Brain pericyte (primary cell): Measurements from ENCODE around the gene WNK4.

ENCODE experiments used
- DNase-seq: peaks from one replicate; pipeline ENCODE4 v3.0.0-alpha.2; 2012; ENCODE audit warnings: low read depth, low spot score

WNK4 gene

GRCh38 chr17:42833767-42834422 is 53.5 kb downstream of the WNK4 start:
- DNase-seq, result no peak

- DNase-seq, result no peak
Measured at GRCh38 chr17:42835732-42836131, 55.3 kb downstream of the WNK4 start.

DNA sequence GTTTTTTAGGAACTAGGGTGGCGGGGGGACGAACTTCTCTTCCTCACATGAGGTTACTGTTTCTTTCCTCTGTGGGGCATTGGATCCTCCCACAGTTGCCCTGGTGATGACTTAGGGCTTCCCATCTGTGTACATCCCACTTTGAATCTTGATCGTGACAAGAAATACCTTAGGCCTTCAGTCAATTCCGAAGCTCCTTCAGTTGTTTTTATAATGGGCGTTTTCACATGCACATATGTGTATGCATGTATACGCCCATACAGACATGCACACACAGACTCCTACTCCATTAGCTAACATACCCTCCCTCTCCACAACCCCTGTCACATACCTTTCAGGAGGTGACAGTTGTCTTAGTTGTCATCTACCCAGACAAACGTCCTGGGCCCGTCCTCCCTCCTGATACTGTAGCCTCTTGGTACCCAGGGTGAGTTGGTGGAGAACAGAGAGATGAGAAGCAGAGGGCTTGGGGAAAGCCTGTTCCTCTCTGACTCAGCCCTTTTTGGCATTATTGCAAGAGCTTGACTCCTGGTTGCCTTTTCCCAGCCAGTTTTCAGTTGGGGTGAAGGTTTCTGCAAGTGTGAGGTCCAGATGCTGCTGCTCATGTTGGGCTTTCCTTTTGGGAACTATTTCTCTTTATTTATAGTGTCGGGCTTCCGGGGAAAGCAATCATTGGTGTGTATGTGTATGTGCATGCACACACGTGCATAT is 61.7 kb downstream of the WNK4 start:
- no peak for DNase-seq

GRCh38 chr17:42843358-42843934 is 63.0 kb downstream of the WNK4 start:
- no peak for DNase-seq

- no peak for DNase-seq
Measured at GRCh38 chr17:42844271-42844670, 63.9 kb downstream of the WNK4 start, which contains the start of gene AOC2. TSS of gene AOC2 (plus strand) at chr17:42844580. CDS start at chr17:42844627, 47 bp downstream.

DNA sequence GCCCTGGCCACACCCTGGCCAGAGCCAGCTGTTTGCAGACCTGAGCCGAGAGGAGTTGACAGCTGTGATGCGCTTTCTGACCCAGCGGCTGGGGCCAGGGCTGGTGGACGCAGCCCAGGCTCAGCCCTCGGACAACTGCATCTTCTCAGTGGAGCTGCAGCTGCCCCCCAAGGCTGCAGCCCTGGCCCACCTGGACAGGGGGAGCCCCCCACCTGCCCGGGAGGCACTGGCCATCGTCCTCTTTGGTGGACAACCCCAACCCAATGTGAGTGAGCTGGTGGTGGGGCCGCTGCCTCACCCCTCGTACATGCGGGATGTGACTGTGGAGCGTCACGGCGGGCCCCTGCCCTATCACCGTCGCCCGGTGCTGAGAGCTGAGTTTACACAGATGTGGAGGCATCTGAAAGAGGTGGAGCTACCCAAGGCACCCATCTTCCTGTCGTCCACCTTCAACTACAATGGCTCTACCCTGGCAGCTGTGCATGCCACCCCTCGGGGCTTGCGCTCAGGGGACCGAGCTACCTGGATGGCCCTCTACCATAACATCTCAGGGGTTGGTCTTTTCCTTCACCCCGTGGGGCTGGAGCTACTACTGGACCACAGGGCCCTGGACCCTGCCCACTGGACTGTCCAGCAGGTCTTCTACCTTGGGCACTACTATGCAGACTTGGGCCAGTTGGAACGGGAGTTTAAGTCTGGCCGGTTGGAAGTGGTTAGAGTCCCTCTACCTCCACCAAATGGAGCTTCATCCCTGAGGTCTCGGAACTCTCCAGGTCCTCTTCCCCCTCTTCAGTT is 64.5 kb downstream of the WNK4 start:
- no peak for DNase-seq

DNA sequence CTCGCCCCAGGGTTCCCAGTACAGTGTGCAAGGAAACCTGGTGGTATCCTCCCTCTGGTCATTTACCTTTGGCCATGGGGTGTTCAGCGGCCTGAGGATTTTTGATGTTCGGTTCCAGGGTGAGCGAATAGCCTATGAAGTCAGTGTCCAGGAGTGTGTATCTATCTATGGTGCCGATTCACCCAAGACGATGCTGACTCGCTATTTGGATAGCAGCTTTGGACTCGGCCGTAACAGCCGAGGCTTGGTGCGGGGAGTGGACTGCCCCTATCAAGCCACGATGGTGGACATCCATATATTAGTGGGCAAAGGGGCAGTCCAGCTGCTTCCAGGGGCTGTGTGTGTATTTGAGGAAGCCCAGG is 65.1 kb downstream of the WNK4 start:
- DNase-seq, result no peak

DNA sequence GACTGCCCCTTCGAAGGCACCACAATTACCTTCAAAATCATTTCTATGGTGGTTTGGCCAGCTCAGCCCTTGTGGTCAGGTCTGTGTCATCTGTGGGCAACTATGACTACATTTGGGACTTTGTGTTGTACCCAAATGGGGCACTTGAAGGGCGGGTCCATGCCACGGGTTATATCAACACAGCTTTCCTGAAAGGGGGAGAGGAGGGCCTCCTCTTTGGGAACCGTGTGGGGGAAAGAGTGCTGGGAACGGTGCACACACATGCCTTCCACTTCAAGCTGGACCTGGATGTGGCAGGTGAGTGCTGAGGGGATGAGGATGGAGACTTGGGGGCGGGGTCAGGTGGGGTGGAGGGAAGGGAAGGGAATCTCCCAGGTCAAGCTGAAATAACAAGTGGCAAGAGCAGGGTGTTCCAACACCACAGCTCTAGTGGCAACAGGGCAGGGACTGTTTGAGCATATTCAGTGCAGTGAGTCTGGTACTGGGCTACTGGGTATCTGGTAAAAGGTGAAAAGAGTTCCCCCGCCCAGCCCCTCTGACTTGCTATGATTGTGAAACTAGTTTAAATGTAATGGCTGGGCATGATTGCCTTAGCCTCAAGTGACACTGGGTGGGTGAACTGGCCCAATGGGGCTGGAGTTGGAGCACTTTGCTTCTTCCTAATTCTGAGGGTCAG is 65.6 kb downstream of the WNK4 start:
- DNase-seq, result no peak
